SK-N-MC (cell line): ENCODE results near the gene FHL5.

Experiments used
- EZH2 ChIP-seq: fragments of 200-600 bp; sonication (generic); IDR thresholded peaks from one replicate; pipeline ENCODE4 v1.6.1; 2017; ENCODE audit warnings: antibody characterized with exemption
- FOXP2 ChIP-seq: optimal IDR thresholded peaks from 2 replicates; pipeline ENCODE3; 2011; ENCODE audit warnings: mild to moderate bottlenecking, moderate library complexity; ENCODE audit not compliant: insufficient read depth; ENCODE audit errors: extremely low read length, control extremely low read depth
- POLR2AphosphoS5 ChIP-seq: IDR thresholded peaks from 2 replicates; pipeline ENCODE4 v1.6.1; 2012; ENCODE audit warnings: mild to moderate bottlenecking, low read depth, low read length, borderline replicate concordance

DNA sequence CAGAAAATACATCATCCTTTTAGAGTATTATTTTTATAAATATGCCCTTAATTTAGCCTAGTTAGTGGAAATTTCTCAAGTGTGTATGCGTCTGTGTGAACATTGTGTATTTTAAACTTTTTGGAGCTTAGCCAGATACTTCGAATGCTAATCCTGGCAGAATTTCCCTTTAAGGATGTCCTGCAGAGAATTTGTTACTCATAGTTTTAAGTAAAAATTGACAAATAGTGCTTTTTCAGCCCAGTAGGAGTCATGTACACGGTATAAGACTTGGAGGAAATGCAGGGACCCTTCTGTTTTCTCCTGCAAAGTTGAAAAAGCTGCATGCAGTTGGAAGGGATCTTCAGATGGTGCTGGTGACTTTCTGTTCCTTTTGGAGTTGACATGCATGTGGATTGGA, at the start of gene FHL5:
- no peak for TF ChIP-seq EZH2
- TF ChIP-seq POLR2AphosphoS5 = no peak
- TF ChIP-seq FOXP2 = no peak
